Astrocyte (in vitro differentiated cells and primary cell): ENCODE data around the gene KLHDC8A.

Experiments used
- CTCF ChIP-seq: IDR thresholded peaks from 2 replicates; pipeline ENCODE4 v1.5.1; 2011; ENCODE audit warnings: low read depth, mild to moderate bottlenecking, inconsistent platforms, low read length, moderate library complexity; ENCODE audit not compliant: insufficient read depth
- EZH2 ChIP-seq: IDR thresholded peaks from 2 replicates; pipeline ENCODE4 v1.6.1; 2012; ENCODE audit warnings: mild to moderate bottlenecking, low read length, inconsistent platforms; ENCODE audit not compliant: insufficient read depth

GRCh38 chr1:205328476-205328875 lies 28.2 kb downstream of the KLHDC8A start:
- TF ChIP-seq CTCF, result no peak
- no peak for TF ChIP-seq EZH2
